ENCODE results near the gene OTULIN.

The OTULIN gene

GRCh38 chr5:14668181-14668591 is 3.7 kb downstream of the OTULIN start:
- DNase-seq (peak; percentile 62), ATAC-seq (peak; percentile 42)

DNA sequence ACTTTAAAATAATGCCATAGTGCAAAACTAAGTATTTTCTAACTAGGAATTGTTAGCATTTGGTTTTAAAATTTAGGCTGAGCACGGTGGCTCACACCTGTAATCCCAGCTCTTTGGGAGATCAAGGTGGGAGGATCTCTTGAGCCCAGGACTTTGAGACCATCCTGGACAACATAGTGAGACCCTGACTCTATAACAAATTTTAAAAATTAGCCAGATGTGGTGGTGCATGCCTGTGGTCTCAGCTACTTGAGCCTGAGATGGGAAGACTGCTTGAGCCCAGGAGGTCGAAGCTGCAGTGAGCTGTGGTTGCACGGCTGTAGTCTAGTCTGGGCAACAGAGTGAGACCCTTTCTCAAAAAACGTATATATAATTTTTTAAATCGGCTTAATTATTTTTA is 4.9 kb downstream of the OTULIN start:
- no peak for DNase-seq
- no peak for ATAC-seq

- DNase-seq, result no peak
- no peak for ATAC-seq
Observed at GRCh38 chr5:14669975-14670374, 5.5 kb downstream of the OTULIN start.

- DNase-seq, result no peak
- ATAC-seq, result no peak
Observed at GRCh38 chr5:14671414-14671813, 6.9 kb downstream of the OTULIN start.

GRCh38 chr5:14672082-14672481 is 7.6 kb downstream of the OTULIN start:
- ATAC-seq (no peak), DNase-seq (no peak)

- ATAC-seq (no peak), DNase-seq (no peak)
Observed at GRCh38 chr5:14672484-14673394, 8.2 kb downstream of the OTULIN start.

DNA sequence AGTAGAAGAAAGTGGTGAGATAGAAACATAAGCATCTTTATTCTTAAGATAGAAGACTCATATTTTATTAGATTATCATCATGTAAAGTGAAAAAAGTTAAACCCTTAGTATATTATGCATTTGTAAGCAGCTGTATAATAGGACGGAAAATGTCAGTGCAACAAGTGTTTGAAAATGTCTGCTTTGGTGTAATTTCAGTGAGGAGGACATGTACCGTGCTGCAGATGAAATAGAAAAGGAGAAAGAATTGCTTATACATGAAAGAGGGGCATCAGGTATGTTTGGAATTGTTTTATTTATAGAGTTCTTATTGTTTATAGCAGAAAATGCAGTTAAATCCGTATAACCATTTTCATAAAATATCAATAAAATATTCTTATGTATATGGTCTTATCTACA is 8.9 kb downstream of the OTULIN start:
- ATAC-seq, result no peak

GRCh38 chr5:14674983-14675854 is 10.7 kb downstream of the OTULIN start:
- peak; percentile 56 for ATAC-seq
- DNase-seq, result no peak

More for the DNA sequence above, 8.9 kb downstream of the OTULIN start:
- DNase-seq, result no peak

- DNase-seq (no peak), ATAC-seq (peak; percentile 15)
Observed at GRCh38 chr5:14675865-14676300, 11.4 kb downstream of the OTULIN start.

- DNase-seq (peak; percentile 54), ATAC-seq (peak; percentile 80)
Observed at GRCh38 chr5:14676320-14676719, 11.8 kb downstream of the OTULIN start.

GRCh38 chr5:14678773-14679334 is 14.3 kb downstream of the OTULIN start:
- no peak for DNase-seq
- ATAC-seq, result no peak

GRCh38 chr5:14679595-14679994 is 15.1 kb downstream of the OTULIN start:
- no peak for DNase-seq
- no peak for ATAC-seq

DNA sequence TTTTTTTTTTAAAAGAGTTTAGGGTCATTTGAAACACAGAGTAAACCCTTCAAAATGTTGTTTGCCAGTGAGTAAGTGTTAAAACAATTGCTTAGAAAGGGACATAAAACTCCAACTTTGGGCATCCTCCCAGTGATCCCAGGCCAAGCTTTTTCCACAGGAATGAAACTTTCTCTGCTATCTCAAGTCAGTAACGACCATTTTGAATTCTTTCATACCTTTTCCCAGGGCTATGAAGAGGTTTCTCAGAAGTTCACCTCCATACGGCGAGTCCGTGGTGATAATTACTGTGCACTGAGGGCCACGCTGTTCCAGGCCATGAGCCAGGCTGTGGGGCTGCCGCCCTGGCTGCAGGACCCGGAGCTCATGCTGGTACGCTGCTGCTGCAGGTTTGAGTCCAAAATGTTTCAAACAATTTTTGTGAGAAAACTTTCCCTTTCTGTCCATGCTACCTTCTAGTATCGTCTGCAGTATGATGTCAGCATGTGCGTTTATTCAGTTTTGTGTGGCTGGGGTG is 16.8 kb downstream of the OTULIN start:
- DNase-seq (no peak), ATAC-seq (no peak)

GRCh38 chr5:14683906-14684455 is 19.5 kb downstream of the OTULIN start:
- DNase-seq, result no peak
- no peak for ATAC-seq

DNA sequence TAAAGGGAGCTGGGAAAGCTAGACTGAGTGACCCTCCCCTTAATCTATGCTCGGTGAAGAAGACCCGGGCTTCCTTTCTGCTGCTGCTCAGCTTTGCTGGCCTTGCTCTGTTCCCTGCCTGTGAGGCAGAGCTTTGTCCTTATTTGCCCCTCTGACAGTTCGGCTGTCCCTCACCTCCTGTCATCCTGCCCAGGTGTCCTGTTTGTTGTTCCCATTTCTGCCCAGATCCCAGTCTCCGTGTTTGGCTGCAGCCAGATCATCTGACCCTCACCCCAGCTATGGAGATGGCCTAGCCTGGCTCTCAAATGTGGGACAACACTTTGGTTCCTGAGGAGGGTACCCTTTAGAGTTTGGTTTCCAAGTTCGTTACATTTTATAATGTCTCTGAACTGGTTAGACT is 20.2 kb downstream of the OTULIN start:
- ATAC-seq, result no peak
- no peak for DNase-seq

- peak; percentile 53 for DNase-seq
- peak; percentile 92 for ATAC-seq
Observed at GRCh38 chr5:14685757-14686156, 21.2 kb downstream of the OTULIN start.

- DNase-seq (no peak), ATAC-seq (no peak)
Observed at GRCh38 chr5:14686517-14686916, 22.0 kb downstream of the OTULIN start.

DNA sequence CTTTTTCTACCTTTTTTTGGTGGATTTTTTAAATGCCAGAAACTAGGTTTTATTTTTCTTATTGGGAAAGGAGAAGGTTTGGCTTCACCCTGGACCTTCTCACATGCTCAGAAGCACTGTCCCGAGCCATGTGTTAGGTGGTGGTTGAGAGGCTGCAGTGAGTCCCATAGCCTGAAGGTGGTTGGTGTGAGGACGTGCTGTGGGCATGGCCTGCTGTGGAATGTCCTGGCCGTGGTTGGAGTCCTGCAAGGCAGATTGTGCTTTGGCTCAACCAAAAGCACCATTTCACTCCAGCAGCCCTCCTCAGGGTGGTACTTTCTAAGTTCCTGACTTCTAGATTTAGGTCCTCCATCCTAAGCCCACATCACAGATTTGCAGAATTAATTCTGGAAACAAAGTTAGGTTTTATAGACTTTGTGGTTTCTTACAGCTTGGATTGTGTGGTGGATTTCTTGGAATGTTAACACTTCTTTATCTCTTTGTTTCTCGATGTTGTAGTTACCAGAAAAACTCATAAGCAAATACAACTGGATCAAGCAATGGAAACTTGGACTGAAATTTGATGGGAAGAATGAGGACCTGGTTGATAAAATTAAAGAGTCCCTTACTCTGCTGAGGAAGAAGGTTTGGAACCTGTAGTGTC is 22.6 kb downstream of the OTULIN start:
- DNase-seq (no peak), ATAC-seq (no peak)

DNA sequence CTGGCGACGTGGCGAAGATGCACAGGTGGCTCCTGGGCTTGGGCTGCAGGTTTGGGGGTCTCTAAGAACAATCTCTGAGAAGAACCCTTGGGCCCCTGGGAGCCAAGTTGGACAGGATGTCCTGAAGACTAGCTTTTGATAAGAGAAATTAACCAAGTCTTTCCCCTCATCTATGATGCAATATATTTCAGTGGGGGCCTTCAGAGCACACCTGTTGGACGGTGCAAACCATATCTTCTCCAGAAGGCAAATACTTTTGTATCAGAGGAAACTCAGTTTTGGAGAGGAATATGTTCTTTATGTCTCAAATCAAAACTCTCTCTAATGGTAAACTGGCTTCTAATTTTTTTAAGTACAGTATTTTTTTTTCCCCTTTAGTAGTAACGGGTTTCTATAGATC is 28.6 kb downstream of the OTULIN start:
- ATAC-seq (no peak), DNase-seq (no peak)

GRCh38 chr5:14695152-14695551 is 30.6 kb downstream of the OTULIN start:
- ATAC-seq (no peak), DNase-seq (no peak)

GRCh38 chr5:14696057-14696456 is 31.5 kb downstream of the OTULIN start:
- ATAC-seq (no peak), DNase-seq (no peak)

GRCh38 chr5:14696851-14697250 is 32.3 kb downstream of the OTULIN start:
- no peak for ATAC-seq

More at GRCh38 chr5:14696851-14697250, 32.3 kb downstream of the OTULIN start:
- DNase-seq, result no peak
